A549 (cell line): ENCODE results near the gene AIG1. TPM values are rescaled to one million over a fixed set of nuclear protein-coding genes. Genes with fewer than 3 reads are reported as not detected.

Source experiments
- ATAC-seq, 2 experiments: fragments of 200-7000 bp in 1 of 2; fragments of >200 bp in 1 of 2; cut with Nextera tagmentation in 1 of 2; cut with Tn5 transposase in 1 of 2; 3 replicates each; pipeline versions ENCODE4 v1.8.0 to v1.9.1; 2018 to 2020; ENCODE audit warnings: mild to moderate bottlenecking in 1 of 2, moderate library complexity in 1 of 2
- CTCF ChIA-PET: fragments of 300-600 bp; sonication (Branson Sonifier 250); formaldehyde crosslinking; extraction: SDS; loops from one replicate; lab custom pipeline; 2021; ENCODE audit warnings: antibody characterized with exemption, inconsistent platforms; lab: Yijun Ruan, JAX
- POLR2A ChIA-PET: fragments of 350-600 bp; formaldehyde crosslinking; extraction: SDS; loops from one replicate; lab custom pipeline; 2021; ENCODE audit warnings: antibody characterized with exemption, inconsistent platforms; lab: Yijun Ruan, JAX
- DNase-seq, 2 experiments: peaks; one replicate each; pipeline versions ENCODE4 v3.0.0 to v3.0.0-alpha.2; 2011 to 2016; ENCODE audit warnings: low read depth in 1 of 2, low spot score in 1 of 2
- FAIRE-seq: peaks from 2 replicates; lab custom pipeline; 2011; peaks lifted over from hg19 to GRCh38; lab: Jason Lieb, UNC
- H3K27ac ChIP-seq, 2 experiments: fragments of >200 bp; sonication (Bioruptor Twin); formaldehyde crosslinking; 3 replicates each; pipeline ENCODE4 v1.5.1; 2016 to 2017
- H3K4me1 ChIP-seq: fragments of >200 bp; sonication (Bioruptor Twin); formaldehyde crosslinking; 3 replicates; pipeline ENCODE4 v1.6.1; 2016
- H3K4me2 ChIP-seq: fragments of >200 bp; sonication (Bioruptor Twin); formaldehyde crosslinking; 3 replicates; pipeline ENCODE4 v1.6.1; 2016
- H3K4me3 ChIP-seq: fragments of >200 bp; sonication (Bioruptor Twin); formaldehyde crosslinking; 3 replicates; pipeline ENCODE4 v1.5.1; 2016
- H3K9me3 ChIP-seq: fragments of >200 bp; sonication (Bioruptor Twin); formaldehyde crosslinking; 3 replicates; pipeline ENCODE4 v1.6.1; 2016
- BCL3 ChIP-seq: fragments of >200 bp; sonication (Bioruptor Twin); formaldehyde crosslinking; IDR thresholded peaks from 3 replicates; pipeline ENCODE4 v1.6.1; 2016
- BHLHE40 ChIP-seq: IDR thresholded peaks from 2 replicates; pipeline ENCODE4 v1.6.1; 2012; ENCODE audit warnings: low read depth, low read length, inconsistent platforms
- CBX8 ChIP-seq: fragments of 200-600 bp; sonication (generic); IDR thresholded peaks from 2 replicates; pipeline ENCODE4 v1.6.1; 2016
- CTCF ChIP-seq: fragments of >200 bp; sonication (Bioruptor Twin); formaldehyde crosslinking; IDR thresholded peaks from 3 replicates; pipeline ENCODE4 v1.5.1; 2016
- ELK1 ChIP-seq: fragments of 150-350 bp; IDR thresholded peaks from 2 replicates; pipeline ENCODE4 v1.6.1; 2014; ENCODE audit warnings: low read depth, mild to moderate bottlenecking, low read length
- FOXS1 ChIP-seq: fragments of 250-450 bp; sonication (Bioruptor Pico); IDR thresholded peaks from 2 replicates; pipeline ENCODE4 v1.5.0; 2020; ENCODE audit warnings: mild to moderate bottlenecking, moderate library complexity
- HMGXB4 ChIP-seq: fragments of 250-450 bp; sonication (Bioruptor Pico); IDR thresholded peaks from 2 replicates; pipeline ENCODE4 v1.5.0; 2021; ENCODE audit warnings: mild to moderate bottlenecking, moderate library complexity, borderline replicate concordance
- HOXA7 ChIP-seq: fragments of 250-450 bp; sonication (Bioruptor Pico); IDR thresholded peaks from 2 replicates; pipeline ENCODE4 v1.5.0; 2020; ENCODE audit warnings: mild to moderate bottlenecking, moderate library complexity
- JUN ChIP-seq, 2 experiments: fragments of >200 bp; sonication (Bioruptor Twin); formaldehyde crosslinking; IDR thresholded peaks; 2 replicates in 1 of 2; 3 replicates in 1 of 2; pipeline ENCODE4 v1.6.1; 2016 to 2017
- JUNB ChIP-seq: fragments of >200 bp; sonication (Bioruptor Twin); formaldehyde crosslinking; IDR thresholded peaks from 2 replicates; pipeline ENCODE4 v1.6.1; 2016
- MAFK ChIP-seq: fragments of 450-650 bp; IDR thresholded peaks from 2 replicates; pipeline ENCODE4 v1.6.1; 2014; ENCODE audit not compliant: partially characterized antibody
- MAZ ChIP-seq: fragments of 150-350 bp; IDR thresholded peaks from 2 replicates; pipeline ENCODE4 v1.6.1; 2014; ENCODE audit warnings: antibody characterized with exemption, low read depth, low read length, borderline replicate concordance
- PHF8 ChIP-seq: fragments of 200-600 bp; sonication (generic); IDR thresholded peaks from 2 replicates; pipeline ENCODE4 v1.6.1; 2016; ENCODE audit warnings: low read depth, mild to moderate bottlenecking, antibody characterized with exemption, moderate library complexity, borderline replicate concordance
- POLR2AphosphoS2 ChIP-seq: conservative IDR thresholded peaks from 2 replicates; pipeline ENCODE4 v1.6.1; 2012; ENCODE audit warnings: low read length, improper control_type of control experiment, inconsistent platforms
- RARB ChIP-seq: fragments of 250-450 bp; sonication (Bioruptor Pico); IDR thresholded peaks from 2 replicates; pipeline ENCODE4 v1.8.0; 2021; ENCODE audit warnings: mild to moderate bottlenecking, moderate library complexity
- REST ChIP-seq: fragments of 200-600 bp; sonication (generic); IDR thresholded peaks from 2 replicates; pipeline ENCODE4 v1.6.1; 2016; ENCODE audit warnings: antibody characterized with exemption, mild to moderate bottlenecking, moderate library complexity
- USF2 ChIP-seq: fragments of 450-650 bp; IDR thresholded peaks from 2 replicates; pipeline ENCODE4 v1.6.1; 2014; ENCODE audit warnings: antibody characterized with exemption
- ZNF302 ChIP-seq: fragments of 250-450 bp; sonication (Bioruptor Pico); IDR thresholded peaks from 2 replicates; pipeline ENCODE4 v1.9.0; 2021; ENCODE audit warnings: inconsistent platforms, mild to moderate bottlenecking, moderate library complexity
- whole genome bisulfite sequencing: methylation state at CpG from one replicate; pipeline ENCODE4 v1.1.6; 2017; ENCODE audit errors: missing lambda C conversion rate; 5-methylcytosine and 5-hydroxymethylcytosine counted together
- polyA plus RNA-seq, 4 experiments: library from polyadenylated mRNA; depleted of rRNA in 3 of 4; stranded (reverse); fragments of >200 nt; fragmentation: RNase III in 1 of 4; extraction: RNeasy Plus Mini Kit Qiagen cat#74134 plus additional on column Dnase treatment in 1 of 4; gene quantifications; 2 replicates in 3 of 4; 3 replicates in 1 of 4; pipeline ENCODE4 v1.2.3, GENCODE V29; 2011 to 2017

AIG1 gene
- polyA plus RNA-seq, 2 of the 4 experiments (the other 2 are of a cell fraction) = 29.5 to 38.3 TPM

GRCh38 chr6:143053856-143054255 lies 6.8 kb upstream of the AIG1 start:
- Histone ChIP-seq H3K9me3 (no peaks in the 10 kb centered on the region), H3K4me1 (no peaks in the 10 kb centered on the region), H3K27ac (no peak overlapping the region), H3K4me2 (no peak overlapping the region), H3K4me3 (no peak overlapping the region)
- TF ChIP-seq REST (no peak), HMGXB4 (CRISPR knock-in tag) (no peak), JUN (IDR thresholded peaks at IDR 0.05) (no peak), RARB (CRISPR knock-in tag) (no peak), ZNF302 (CRISPR knock-in tag) (no peak), HOXA7 (CRISPR knock-in tag) (no peak), BCL3 (no peak)
- CTCF ChIA-PET = no interaction called here
- ATAC-seq (no peak), FAIRE-seq (no peak), DNase-seq (no peak)
- WGBS = 76% methylated on average over 3 of the region's 3 CpGs
- POLR2A ChIA-PET = no interaction called here

GRCh38 chr6:143054329-143054728 lies 6.4 kb upstream of the AIG1 start:
- ATAC-seq (no peak), DNase-seq (no peak), FAIRE-seq (no peak)
- peaks cover 3% of the 10 kb centered on the region for H3K4me1 ChIP-seq
- H3K27ac ChIP-seq = no peak overlapping the region
- WGBS = 56% methylated on average over 2 of the region's 2 CpGs
- no peaks in the 10 kb centered on the region for H3K9me3 ChIP-seq
- H3K4me3 ChIP-seq = no peak overlapping the region
- ChIA-PET CTCF (interaction anchor here (1.0 kb wide), 1 partner anchor 13 kb away, joined by 3 read pairs; no protein-coding TSS in a partner anchor), POLR2A (no interaction called here)
- TF ChIP-seq BHLHE40 (no peak), POLR2AphosphoS2 (no peak), USF2 (no peak), MAZ (no peak), JUN (IDR thresholded peaks at IDR 0.05) (no peak), CTCF (no peak), CBX8 (no peak), JUNB (no peak), FOXS1 (no peak), MAFK (no peak), PHF8 (no peak), ELK1 (no peak)
- no peak overlapping the region for H3K4me2 ChIP-seq
